ENCODE measurements around the gene PCNT. TPM values are rescaled to one million over a fixed set of nuclear protein-coding genes. Genes with fewer than 3 reads are reported as not detected.

PCNT gene
- total RNA-seq, 1 experiment from 2014 or later: 38.4 TPM

DNA sequence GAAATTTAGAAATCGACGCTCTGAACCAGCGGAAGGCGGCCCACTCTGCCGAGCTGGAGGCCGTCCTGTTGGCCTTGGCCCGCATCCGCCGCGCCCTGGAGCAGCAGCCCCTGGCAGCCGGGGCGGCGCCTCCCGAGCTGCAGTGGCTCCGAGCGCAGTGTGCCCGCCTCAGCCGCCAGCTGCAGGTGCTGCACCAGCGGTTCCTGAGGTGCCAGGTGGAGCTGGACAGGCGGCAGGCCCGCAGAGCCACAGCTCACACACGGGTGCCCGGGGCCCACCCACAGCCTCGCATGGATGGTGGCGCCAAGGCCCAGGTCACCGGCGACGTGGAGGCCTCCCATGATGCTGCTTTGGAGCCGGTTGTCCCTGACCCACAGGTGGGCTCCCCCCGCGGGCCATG, 87.7 kb downstream of the PCNT start:
- Mint-ChIP-seq H3K27me3 (ENCODE audit: insufficient read depth, unreplicated experiment) (no peaks in the 10 kb centered on the region), H3K36me3 (ENCODE audit: insufficient read depth, unreplicated experiment) (peaks cover 49% of the 10 kb centered on the region), H3K4me3 (ENCODE audit: unreplicated experiment) (no peak overlapping the region), H3K9me3 (ENCODE audit: unreplicated experiment) (no peaks in the 10 kb centered on the region), H3K4me1 (ENCODE audit: low read depth, unreplicated experiment) (no peaks in the 10 kb centered on the region), H3K27ac (ENCODE audit: unreplicated experiment) (no peak overlapping the region)
- H3K9me3 ChIP-seq: no peaks in the 10 kb centered on the region
- TF ChIP-seq, protein P1, sequence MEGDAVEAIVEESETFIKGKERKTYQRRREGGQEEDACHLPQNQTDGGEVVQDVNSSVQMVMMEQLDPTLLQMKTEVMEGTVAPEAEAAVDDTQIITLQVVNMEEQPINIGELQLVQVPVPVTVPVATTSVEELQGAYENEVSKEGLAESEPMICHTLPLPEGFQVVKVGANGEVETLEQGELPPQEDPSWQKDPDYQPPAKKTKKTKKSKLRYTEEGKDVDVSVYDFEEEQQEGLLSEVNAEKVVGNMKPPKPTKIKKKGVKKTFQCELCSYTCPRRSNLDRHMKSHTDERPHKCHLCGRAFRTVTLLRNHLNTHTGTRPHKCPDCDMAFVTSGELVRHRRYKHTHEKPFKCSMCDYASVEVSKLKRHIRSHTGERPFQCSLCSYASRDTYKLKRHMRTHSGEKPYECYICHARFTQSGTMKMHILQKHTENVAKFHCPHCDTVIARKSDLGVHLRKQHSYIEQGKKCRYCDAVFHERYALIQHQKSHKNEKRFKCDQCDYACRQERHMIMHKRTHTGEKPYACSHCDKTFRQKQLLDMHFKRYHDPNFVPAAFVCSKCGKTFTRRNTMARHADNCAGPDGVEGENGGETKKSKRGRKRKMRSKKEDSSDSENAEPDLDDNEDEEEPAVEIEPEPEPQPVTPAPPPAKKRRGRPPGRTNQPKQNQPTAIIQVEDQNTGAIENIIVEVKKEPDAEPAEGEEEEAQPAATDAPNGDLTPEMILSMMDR (IDR thresholded peaks at IDR 0.05; ENCODE audit: insufficient read depth in 1 of 2, low read depth in 1 of 2, low read length in 1 of 2, severe bottlenecking in 1 of 2, unreplicated experiment in 1 of 2): no peak
- no peak overlapping the region for H3K4me3 ChIP-seq (ENCODE audit: low read depth, low read length)
- no peaks in the 10 kb centered on the region for H3K4me1 ChIP-seq
- CTCF ChIA-PET: no interaction called here
- no peaks in the 10 kb centered on the region for H3K27me3 ChIP-seq (replicated peaks; ENCODE audit: control insufficient read depth, insufficient read depth, low read length)
- POLR2A ChIA-PET: no interaction called here
- no TSS peak for BruUV-seq (replicated peaks)
- no peaks in the 10 kb centered on the region for H3K36me3 ChIP-seq (ENCODE audit: control insufficient read depth, insufficient read depth, low read length)
- intact Hi-C loops (cut with micrococcal nuclease; ENCODE audit: unreplicated experiment): no loop called here
- DNase-seq: no peak

DNA sequence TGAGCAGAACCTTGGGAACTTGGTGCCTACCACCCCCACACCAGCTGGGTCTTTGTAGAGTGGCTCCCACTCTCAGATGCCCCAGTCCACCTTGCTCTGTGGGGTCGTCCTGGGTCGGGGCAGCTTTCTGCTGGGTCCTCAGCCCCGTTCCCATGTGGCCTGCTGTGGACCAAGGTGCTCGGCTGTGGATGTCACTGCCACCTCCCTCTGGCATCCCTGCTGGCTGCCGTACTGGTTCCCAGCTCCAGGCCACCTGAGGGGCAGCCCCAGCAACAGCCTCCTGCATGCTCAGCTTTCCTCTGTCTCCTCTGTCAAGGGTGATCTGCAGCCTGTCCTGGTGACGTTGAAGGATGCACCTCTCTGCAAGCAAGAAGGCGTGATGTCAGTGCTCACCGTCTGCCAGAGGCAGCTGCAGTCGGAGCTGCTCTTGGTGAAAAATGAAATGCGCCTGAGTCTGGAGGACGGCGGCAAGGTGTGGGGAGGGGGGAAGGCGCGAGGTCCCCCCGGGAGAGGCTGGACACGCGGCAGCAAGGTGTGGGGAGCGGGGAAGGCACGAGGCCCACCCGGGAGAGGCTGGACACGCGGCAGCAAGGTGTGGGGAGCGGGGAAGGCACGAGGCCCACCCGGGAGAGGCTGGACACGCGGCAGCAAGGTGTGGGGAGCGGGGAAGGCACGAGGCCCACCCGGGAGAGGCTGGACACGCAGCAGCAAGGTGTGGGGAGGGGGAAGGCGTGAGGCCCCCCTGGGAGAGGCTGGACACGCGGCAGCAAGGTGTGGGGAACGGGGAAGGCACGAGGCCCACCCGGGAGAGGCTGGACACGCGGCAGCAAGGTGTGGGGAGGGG, 88.8 kb downstream of the PCNT start:
- POLR2A ChIA-PET: no interaction called here
- Histone ChIP-seq H3K36me3 (ENCODE audit: control insufficient read depth, insufficient read depth, low read length) (no peaks in the 10 kb centered on the region), H3K4me3 (ENCODE audit: low read depth, low read length) (no peak overlapping the region), H3K9me3 (no peaks in the 10 kb centered on the region), H3K27me3 (replicated peaks; ENCODE audit: control insufficient read depth, insufficient read depth, low read length) (no peaks in the 10 kb centered on the region), H3K4me1 (no peaks in the 10 kb centered on the region)
- Mint-ChIP-seq H3K27ac (ENCODE audit: unreplicated experiment) (no peak overlapping the region), H3K27me3 (ENCODE audit: insufficient read depth, unreplicated experiment) (no peaks in the 10 kb centered on the region), H3K4me3 (ENCODE audit: unreplicated experiment) (no peak overlapping the region), H3K9me3 (ENCODE audit: unreplicated experiment) (no peaks in the 10 kb centered on the region), H3K36me3 (ENCODE audit: insufficient read depth, unreplicated experiment) (peaks cover 46% of the 10 kb centered on the region), H3K4me1 (ENCODE audit: low read depth, unreplicated experiment) (no peaks in the 10 kb centered on the region)
- CTCF ChIA-PET: no interaction called here
- TF ChIP-seq, protein P1 (IDR thresholded peaks at IDR 0.05; ENCODE audit: insufficient read depth in 1 of 2, low read depth in 1 of 2, low read length in 1 of 2, severe bottlenecking in 1 of 2, unreplicated experiment in 1 of 2): no peak
- DNase-seq: no peak
- BruUV-seq (replicated peaks): no TSS peak
- intact Hi-C loops (cut with micrococcal nuclease; ENCODE audit: unreplicated experiment): no loop called here

DNA sequence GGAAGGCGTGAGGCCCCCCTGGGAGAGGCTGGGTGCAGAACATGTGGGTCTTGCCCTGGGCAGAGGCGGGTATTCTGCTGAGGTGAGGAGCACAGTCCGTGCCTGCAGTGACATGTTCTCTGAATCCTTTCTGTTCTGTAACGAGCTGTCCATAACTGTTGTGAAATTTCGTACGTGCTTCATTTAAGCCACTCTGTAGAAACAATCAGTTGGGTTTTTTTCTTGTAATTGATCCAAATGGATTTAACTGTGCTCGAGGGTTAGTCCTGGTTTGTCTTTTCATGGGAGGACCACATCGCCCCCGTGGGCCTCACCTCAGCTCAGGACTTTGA, 89.4 kb downstream of the PCNT start:
- intact Hi-C loops (cut with micrococcal nuclease; ENCODE audit: unreplicated experiment): no loop called here
- BruUV-seq (replicated peaks): no TSS peak
- Histone ChIP-seq H3K27me3 (replicated peaks; ENCODE audit: control insufficient read depth, insufficient read depth, low read length) (no peaks in the 10 kb centered on the region), H3K9me3 (no peaks in the 10 kb centered on the region), H3K36me3 (ENCODE audit: control insufficient read depth, insufficient read depth, low read length) (no peaks in the 10 kb centered on the region), H3K4me3 (ENCODE audit: low read depth, low read length) (no peak overlapping the region), H3K4me1 (no peaks in the 10 kb centered on the region)
- no peaks in the 10 kb centered on the region for H3K4me1 Mint-ChIP-seq (ENCODE audit: low read depth, unreplicated experiment)
- TF ChIP-seq, protein P1 (IDR thresholded peaks at IDR 0.05; ENCODE audit: insufficient read depth in 1 of 2, low read depth in 1 of 2, low read length in 1 of 2, severe bottlenecking in 1 of 2, unreplicated experiment in 1 of 2): no peak
- H3K9me3 Mint-ChIP-seq (ENCODE audit: unreplicated experiment): no peaks in the 10 kb centered on the region
- POLR2A ChIA-PET: no interaction called here
- no peak for DNase-seq
- H3K4me3 Mint-ChIP-seq (ENCODE audit: unreplicated experiment): no peak overlapping the region
- CTCF ChIA-PET: interaction anchor here (0.7 kb wide), 1 partner anchor 270 kb away, joined by 3 read pairs; no protein-coding TSS in a partner anchor
- no peak overlapping the region for H3K27ac Mint-ChIP-seq (ENCODE audit: unreplicated experiment)
- H3K27me3 Mint-ChIP-seq (ENCODE audit: insufficient read depth, unreplicated experiment): no peaks in the 10 kb centered on the region
- peaks cover 43% of the 10 kb centered on the region for H3K36me3 Mint-ChIP-seq (ENCODE audit: insufficient read depth, unreplicated experiment)
